ENCODE measurements around the gene UMAD1. TPM values are rescaled to one million over a fixed set of nuclear protein-coding genes. Genes with fewer than 3 reads are reported as not detected.

The UMAD1 gene
- total RNA-seq, 4 donors from 2014 or later, result 39.4 to 46.4 (median 44.0) TPM

DNA sequence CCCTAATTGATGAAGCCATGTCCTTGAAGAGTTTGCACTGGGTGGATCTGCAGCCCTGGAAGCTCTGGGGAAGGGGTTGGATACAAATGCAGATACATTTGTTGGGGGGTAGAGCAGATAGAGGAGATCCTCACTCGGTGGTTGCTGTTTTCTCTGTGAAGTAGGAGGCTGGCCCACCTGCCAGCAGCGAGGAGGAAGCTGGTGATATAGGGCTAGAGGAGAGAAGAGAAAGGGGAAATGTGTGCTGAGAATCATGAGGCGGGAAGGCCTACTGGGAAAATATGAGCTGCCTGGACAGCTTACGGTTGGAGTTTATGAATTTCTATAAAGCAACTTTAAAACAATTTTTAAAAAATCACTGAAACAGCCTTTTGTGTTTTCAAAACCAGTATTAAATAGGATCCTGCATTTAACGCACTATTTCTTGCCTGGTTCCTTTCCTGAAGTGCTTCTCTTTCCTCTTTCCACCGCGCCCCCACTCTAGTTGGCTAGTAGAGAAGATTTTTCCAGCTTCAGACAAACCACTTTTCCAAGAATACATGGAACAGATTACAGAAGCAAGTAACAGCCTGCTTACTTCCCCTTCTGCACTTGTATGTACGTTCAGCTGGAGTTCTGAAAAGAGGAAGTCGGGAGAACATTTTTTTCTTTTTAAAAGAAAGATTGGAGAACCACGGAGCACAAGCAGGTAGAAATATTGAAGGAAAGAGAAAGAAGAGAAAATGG lies 227.5 kb downstream of the UMAD1 start:
- Histone ChIP-seq H3K36me3 (no peaks in the 10 kb centered on the region), H3K27me3 (no peaks in the 10 kb centered on the region), H3K4me3 (replicated peaks in 1 of 3) (no peak overlapping the region), H3K27ac (no peak overlapping the region), H3K4me1 (peaks cover 5 to 8% of the 10 kb centered on the region in 2 donors), H3K9me3 (no peaks in the 10 kb centered on the region)
- WGBS, 2 donors, result 76 to 80% methylated on average over 10 of the region's 10 CpGs
- intact Hi-C loops (cut with DNase I), result no loop called here
- TF ChIP-seq POLR2A (IDR thresholded peaks at IDR 0.05), result no peak
- TF ChIP-seq, protein P1, sequence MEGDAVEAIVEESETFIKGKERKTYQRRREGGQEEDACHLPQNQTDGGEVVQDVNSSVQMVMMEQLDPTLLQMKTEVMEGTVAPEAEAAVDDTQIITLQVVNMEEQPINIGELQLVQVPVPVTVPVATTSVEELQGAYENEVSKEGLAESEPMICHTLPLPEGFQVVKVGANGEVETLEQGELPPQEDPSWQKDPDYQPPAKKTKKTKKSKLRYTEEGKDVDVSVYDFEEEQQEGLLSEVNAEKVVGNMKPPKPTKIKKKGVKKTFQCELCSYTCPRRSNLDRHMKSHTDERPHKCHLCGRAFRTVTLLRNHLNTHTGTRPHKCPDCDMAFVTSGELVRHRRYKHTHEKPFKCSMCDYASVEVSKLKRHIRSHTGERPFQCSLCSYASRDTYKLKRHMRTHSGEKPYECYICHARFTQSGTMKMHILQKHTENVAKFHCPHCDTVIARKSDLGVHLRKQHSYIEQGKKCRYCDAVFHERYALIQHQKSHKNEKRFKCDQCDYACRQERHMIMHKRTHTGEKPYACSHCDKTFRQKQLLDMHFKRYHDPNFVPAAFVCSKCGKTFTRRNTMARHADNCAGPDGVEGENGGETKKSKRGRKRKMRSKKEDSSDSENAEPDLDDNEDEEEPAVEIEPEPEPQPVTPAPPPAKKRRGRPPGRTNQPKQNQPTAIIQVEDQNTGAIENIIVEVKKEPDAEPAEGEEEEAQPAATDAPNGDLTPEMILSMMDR (IDR thresholded peaks at IDR 0.05), result no peak
- DNase-seq, result no peak

DNA sequence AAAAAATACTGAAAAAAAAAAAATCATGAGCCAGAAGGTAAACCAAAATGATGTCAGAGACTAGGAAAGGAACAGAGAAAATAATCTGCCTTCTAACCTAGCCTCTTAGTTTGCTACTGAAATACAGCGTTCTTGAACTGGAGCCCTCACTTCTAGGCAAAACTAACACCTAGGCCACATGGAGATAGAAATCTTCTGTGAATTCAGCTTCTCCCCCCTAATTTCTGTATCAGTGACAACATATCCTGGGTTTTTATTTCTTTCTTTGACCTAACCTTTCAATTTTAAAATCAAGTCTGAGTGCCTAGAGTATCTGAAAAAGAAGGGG lies 228.0 kb downstream of the UMAD1 start:
- intact Hi-C loops (cut with DNase I), result no loop called here
- no peak overlapping the region for H3K27ac ChIP-seq
- no peak for DNase-seq
- H3K27me3 ChIP-seq, result no peaks in the 10 kb centered on the region
- no peak for TF ChIP-seq POLR2A (IDR thresholded peaks at IDR 0.05)
- TF ChIP-seq, protein P1 (IDR thresholded peaks at IDR 0.05), result no peak
- WGBS, 2 donors, result 92 to 96% methylated on average over 1 of the region's 1 CpG
- H3K36me3 ChIP-seq, result no peaks in the 10 kb centered on the region
- peaks cover 5 to 8% of the 10 kb centered on the region in 2 donors for H3K4me1 ChIP-seq
- no peaks in the 10 kb centered on the region for H3K9me3 ChIP-seq
- H3K4me3 ChIP-seq (replicated peaks in 1 of 3), result no peak overlapping the region

DNA sequence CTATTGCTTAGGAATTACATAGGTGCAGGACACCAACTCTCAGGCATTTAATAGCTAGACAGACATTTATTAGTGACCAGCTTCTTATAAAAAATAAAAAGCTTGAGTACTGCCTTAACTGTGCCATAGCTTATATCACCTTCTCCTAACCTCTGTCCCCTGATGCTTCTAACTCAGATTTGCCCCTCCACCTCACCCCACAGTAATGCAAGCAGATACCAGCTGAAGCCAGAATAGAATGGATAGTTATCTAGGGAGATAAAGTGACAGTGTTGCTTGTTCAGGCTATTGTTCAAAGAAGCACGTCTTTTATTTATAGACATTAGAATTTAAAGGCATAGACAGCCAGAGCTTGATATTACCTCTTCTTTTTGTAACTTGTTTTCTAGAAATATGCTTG lies 228.5 kb downstream of the UMAD1 start:
- Histone ChIP-seq H3K4me3 (replicated peaks in 1 of 3) (no peak overlapping the region), H3K9me3 (no peaks in the 10 kb centered on the region), H3K27me3 (no peaks in the 10 kb centered on the region), H3K27ac (no peak overlapping the region), H3K4me1 (peaks cover 5 to 8% of the 10 kb centered on the region in 2 donors), H3K36me3 (no peaks in the 10 kb centered on the region)
- intact Hi-C loops (cut with DNase I), result no loop called here
- 38 to 93% methylated on average over 1 of the region's 1 CpG for WGBS, 2 donors
- TF ChIP-seq, protein P1 (IDR thresholded peaks at IDR 0.05), result no peak
- no peak for TF ChIP-seq POLR2A (IDR thresholded peaks at IDR 0.05)
- DNase-seq, result no peak

DNA sequence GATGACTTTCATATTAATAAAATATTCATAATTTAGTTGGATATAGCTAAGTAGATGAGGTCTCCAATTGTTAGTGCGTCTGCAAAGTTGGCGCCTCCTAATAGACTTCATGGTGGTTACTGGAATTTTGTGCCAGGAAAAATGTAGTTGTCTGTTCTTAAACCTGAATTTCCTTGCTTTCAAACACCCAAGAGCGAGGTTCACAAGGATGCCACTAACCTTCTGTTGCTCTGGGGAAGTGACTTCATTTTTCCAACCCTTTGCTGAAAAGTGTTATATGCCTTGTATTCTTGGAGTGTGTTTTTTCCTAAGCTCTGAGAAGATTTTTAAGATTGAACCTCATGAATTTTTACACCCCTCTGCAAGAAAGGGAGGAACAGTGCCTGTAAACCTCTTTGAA lies 229.1 kb downstream of the UMAD1 start:
- H3K27me3 ChIP-seq, result no peaks in the 10 kb centered on the region
- intact Hi-C loops (cut with DNase I), result no loop called here
- H3K9me3 ChIP-seq, result no peaks in the 10 kb centered on the region
- no peak for DNase-seq
- H3K4me1 ChIP-seq, result peaks cover 5 to 8% of the 10 kb centered on the region in 2 donors
- H3K27ac ChIP-seq, result no peak overlapping the region
- TF ChIP-seq, protein P1 (IDR thresholded peaks at IDR 0.05), result no peak
- no peak for TF ChIP-seq POLR2A (IDR thresholded peaks at IDR 0.05)
- no peak overlapping the region for H3K4me3 ChIP-seq (replicated peaks in 1 of 3)
- WGBS, 2 donors, result 95 to 96% methylated on average over 3 of the region's 3 CpGs
- H3K36me3 ChIP-seq, result no peaks in the 10 kb centered on the region

DNA sequence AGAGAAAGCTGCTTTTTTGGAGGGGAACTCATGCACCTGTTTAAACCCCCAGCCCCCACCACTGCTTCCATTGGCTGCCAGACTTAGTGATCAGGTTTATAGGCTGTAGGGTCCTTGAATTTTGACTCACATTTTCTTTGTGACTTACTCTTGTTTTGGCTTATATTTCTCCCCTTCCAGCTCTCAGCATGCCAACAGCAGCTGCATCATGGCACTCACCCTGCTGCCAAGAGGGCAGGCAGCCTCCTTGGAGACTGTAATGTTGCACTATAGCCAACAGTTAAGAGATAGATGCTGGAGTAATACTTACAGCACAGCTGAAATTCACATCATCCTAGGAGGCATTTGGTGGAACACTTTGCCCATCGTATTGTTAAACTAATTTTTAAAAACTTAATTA lies 230.0 kb downstream of the UMAD1 start:
- intact Hi-C loops (cut with DNase I), result no loop called here
- Histone ChIP-seq H3K4me1 (peaks cover 5 to 8% of the 10 kb centered on the region in 2 donors), H3K27ac (no peak overlapping the region), H3K27me3 (no peaks in the 10 kb centered on the region), H3K9me3 (no peaks in the 10 kb centered on the region), H3K36me3 (no peaks in the 10 kb centered on the region), H3K4me3 (replicated peaks in 1 of 3) (no peak overlapping the region)
- DNase-seq, result no peak
- WGBS, 2 donors, result 98 to 100% methylated on average over 1 of the region's 1 CpG
- TF ChIP-seq POLR2A (IDR thresholded peaks at IDR 0.05), result no peak
- TF ChIP-seq, protein P1 (IDR thresholded peaks at IDR 0.05), result no peak

Data from thyroid gland (tissue), 4 donors.